Upper lobe of right lung (tissue), 1 donor: ENCODE measurements around the gene PANK4. TPM values are rescaled to one million over a fixed set of nuclear protein-coding genes. Genes with fewer than 3 reads are reported as not detected.

Experiments
- ATAC-seq: fragments of 200-7000 bp; cut with Tn5 transposase; one replicate; pipeline ENCODE4 v1.9.1; 2020; ENCODE audit warnings: mild to moderate bottlenecking, moderate library complexity
- DNase-seq: peaks from one replicate; pipeline ENCODE4 v3.0.0-alpha.2; 2020
- H3K27ac ChIP-seq: fragments of 200-600 bp; one replicate; pipeline ENCODE4 v1.8.0; 2022
- H3K27me3 ChIP-seq: fragments of 200-600 bp; one replicate; pipeline ENCODE4 v1.8.0; 2022; ENCODE audit warnings: mild to moderate bottlenecking
- H3K36me3 ChIP-seq: fragments of 200-600 bp; one replicate; pipeline ENCODE4 v1.8.0; 2022
- H3K4me1 ChIP-seq: fragments of 200-600 bp; one replicate; pipeline ENCODE4 v1.8.0; 2022
- H3K4me3 ChIP-seq: fragments of 200-600 bp; one replicate; pipeline ENCODE4 v1.8.0; 2022; ENCODE audit warnings: mild to moderate bottlenecking
- H3K9me3 ChIP-seq: fragments of 200-600 bp; one replicate; pipeline ENCODE4 v1.8.0; 2022
- intact Hi-C: fragments of 100-400 bp; cut with DNase I; formaldehyde crosslinking; loops from one replicate; pipeline ENCODE4 v1.11.0; 2022
- total RNA-seq: library from RNA; stranded (reverse); fragmentation: NEBNext Ultra II Directional; extraction: Animal tissue kit (Norgen Biotek cat#: 25700); gene quantifications from one replicate; pipeline ENCODE4 v1.2.1, GENCODE V29; 2021
- TF ChIP-seq, protein P1 (sequence below): fragments of 200-600 bp; IDR thresholded peaks from one replicate; pipeline ENCODE4 v1.8.0; 2022; ENCODE audit warnings: antibody characterized with exemption
- donor health status: DM: no; HTN: yes; CAD: no; lungs with severe emphysema.

The PANK4 gene
- total RNA-seq, 1 donor from 2014 or later, result 36.4 TPM

DNA sequence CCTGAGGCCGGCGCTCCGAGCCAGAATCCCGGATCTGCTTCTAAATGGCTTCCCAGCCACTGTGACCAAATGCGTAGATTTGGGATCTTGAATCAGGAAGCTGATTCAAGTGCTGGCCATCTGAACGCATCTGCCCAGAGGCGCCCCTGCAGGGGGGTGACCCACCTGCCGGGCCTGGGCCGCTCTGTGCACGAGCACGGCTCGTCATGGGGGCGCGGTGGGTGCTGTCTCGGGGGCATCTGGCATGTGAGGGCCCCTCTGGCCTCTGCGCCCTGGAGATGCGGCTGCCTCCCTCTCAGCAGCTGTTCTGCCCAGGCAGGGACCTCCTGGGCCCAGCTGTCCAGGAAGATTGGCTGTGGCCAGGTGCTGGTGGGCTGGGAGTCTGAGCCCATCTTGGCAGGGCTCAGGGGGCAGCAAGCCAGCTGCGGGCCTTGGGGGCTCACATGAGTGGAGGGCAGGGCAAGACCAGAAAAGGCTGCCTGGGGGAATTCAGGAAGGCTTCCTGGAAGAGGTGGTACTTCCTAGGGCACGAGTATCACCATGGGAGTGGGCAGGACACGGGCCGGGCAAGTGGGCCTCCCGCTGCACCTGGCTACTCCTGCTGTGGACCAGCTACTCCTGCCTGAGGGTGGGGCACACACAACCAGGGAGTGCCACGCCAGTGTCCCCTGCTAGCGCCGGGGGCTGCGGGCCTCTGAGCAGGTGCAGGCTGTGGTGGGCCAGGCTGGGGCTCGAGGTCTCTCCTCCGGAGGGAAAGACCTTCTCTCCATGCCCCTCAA lies 25.2 kb downstream of the PANK4 start:
- Histone ChIP-seq H3K4me3 (no peak overlapping the region), H3K9me3 (no peaks in the 10 kb centered on the region), H3K36me3 (no peaks in the 10 kb centered on the region), H3K27me3 (peaks cover 31% of the 10 kb centered on the region), H3K4me1 (no peaks in the 10 kb centered on the region), H3K27ac (no peak overlapping the region)
- intact Hi-C loops, result no loop called here
- TF ChIP-seq, protein P1, sequence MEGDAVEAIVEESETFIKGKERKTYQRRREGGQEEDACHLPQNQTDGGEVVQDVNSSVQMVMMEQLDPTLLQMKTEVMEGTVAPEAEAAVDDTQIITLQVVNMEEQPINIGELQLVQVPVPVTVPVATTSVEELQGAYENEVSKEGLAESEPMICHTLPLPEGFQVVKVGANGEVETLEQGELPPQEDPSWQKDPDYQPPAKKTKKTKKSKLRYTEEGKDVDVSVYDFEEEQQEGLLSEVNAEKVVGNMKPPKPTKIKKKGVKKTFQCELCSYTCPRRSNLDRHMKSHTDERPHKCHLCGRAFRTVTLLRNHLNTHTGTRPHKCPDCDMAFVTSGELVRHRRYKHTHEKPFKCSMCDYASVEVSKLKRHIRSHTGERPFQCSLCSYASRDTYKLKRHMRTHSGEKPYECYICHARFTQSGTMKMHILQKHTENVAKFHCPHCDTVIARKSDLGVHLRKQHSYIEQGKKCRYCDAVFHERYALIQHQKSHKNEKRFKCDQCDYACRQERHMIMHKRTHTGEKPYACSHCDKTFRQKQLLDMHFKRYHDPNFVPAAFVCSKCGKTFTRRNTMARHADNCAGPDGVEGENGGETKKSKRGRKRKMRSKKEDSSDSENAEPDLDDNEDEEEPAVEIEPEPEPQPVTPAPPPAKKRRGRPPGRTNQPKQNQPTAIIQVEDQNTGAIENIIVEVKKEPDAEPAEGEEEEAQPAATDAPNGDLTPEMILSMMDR, result no peak
- ATAC-seq (no peak), DNase-seq (no peak)

DNA sequence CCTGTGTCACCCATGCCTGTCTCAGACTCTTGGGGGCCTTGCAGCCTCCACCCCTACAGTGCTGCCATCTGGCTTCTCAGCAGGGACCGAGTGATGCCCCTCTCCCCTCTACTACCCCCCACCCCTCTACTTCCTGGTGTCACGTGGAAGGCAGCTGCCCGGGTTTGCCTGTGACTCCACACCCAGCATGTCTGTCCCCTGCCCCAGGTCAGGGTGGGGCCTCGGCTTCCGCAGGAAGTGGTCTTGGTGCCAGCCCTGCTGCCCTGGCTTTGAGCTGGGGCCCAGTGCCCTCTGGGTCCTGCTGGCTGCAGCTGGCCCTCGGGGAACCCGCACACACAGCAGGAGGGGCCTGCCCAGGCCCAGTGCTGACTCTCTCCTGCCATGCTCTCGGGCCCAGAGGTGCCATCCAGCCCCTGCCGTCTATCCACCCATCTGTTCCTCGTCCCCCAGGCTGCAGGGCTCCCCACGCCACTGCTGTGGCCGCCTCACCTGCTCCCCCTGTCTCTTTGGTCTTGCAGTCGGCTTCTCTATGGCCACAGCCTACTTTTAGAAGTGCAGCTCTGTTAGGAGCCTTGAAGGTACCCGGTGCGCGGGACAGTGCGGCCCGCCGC lies 26.3 kb downstream of the PANK4 start:
- Histone ChIP-seq H3K9me3 (no peaks in the 10 kb centered on the region), H3K36me3 (no peaks in the 10 kb centered on the region), H3K27me3 (peaks cover 28% of the 10 kb centered on the region), H3K4me3 (no peak overlapping the region), H3K4me1 (no peaks in the 10 kb centered on the region), H3K27ac (no peak overlapping the region)
- DNase-seq (no peak), ATAC-seq (no peak)
- TF ChIP-seq, protein P1, result no peak
- intact Hi-C loops, result no loop called here

DNA sequence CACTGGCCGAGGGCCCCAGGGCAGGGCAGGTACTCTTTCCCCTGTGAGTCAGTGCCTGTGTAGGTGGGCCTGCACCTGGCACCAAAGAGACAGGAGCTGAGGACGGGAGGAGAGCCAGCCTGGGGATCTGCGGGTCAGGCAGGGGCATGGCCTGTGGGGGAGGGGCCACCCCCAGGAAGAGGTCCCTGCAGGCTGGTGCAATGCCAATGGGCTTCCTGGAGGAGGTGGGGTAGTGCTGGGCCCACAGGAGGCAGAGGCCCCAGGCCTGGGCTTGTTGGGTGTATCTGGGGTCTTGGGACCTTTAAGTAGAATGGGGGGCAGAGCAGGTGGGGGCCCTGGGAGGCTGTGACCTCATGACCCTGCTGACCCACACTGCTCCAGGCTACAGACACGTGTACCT lies 27.1 kb downstream of the PANK4 start:
- H3K4me3 ChIP-seq, result no peak overlapping the region
- H3K27ac ChIP-seq, result no peak overlapping the region
- intact Hi-C loops, result no loop called here
- peaks cover 20% of the 10 kb centered on the region for H3K27me3 ChIP-seq
- no peak for ATAC-seq
- H3K36me3 ChIP-seq, result no peaks in the 10 kb centered on the region
- DNase-seq, result no peak
- TF ChIP-seq, protein P1, result no peak
- no peaks in the 10 kb centered on the region for H3K9me3 ChIP-seq
- no peaks in the 10 kb centered on the region for H3K4me1 ChIP-seq

DNA sequence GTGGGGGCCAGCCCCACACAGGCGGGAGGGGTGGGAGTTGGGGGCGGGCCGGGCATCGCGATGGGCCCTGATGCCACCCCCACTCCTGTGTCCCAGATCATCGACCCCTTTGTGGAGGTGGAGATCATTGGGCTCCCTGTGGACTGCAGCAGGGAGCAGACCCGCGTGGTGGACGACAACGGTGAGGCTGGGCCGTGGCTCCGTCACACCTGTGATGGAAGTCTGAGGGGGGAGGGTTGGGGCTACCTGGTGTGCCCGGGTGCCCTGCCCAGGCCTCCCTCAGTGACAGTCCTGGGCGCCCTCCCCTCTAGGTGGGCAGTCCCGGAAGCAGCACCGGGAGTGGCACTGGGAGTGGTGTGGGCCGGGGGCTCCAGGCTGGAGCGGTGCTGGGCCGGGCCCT lies 27.7 kb downstream of the PANK4 start:
- ATAC-seq (no peak), DNase-seq (no peak)
- no peak overlapping the region for H3K27ac ChIP-seq
- no peaks in the 10 kb centered on the region for H3K4me1 ChIP-seq
- TF ChIP-seq, protein P1, result no peak
- peaks cover 20% of the 10 kb centered on the region for H3K27me3 ChIP-seq
- H3K36me3 ChIP-seq, result no peaks in the 10 kb centered on the region
- H3K4me3 ChIP-seq, result no peak overlapping the region
- intact Hi-C loops, result no loop called here
- H3K9me3 ChIP-seq, result no peaks in the 10 kb centered on the region

DNA sequence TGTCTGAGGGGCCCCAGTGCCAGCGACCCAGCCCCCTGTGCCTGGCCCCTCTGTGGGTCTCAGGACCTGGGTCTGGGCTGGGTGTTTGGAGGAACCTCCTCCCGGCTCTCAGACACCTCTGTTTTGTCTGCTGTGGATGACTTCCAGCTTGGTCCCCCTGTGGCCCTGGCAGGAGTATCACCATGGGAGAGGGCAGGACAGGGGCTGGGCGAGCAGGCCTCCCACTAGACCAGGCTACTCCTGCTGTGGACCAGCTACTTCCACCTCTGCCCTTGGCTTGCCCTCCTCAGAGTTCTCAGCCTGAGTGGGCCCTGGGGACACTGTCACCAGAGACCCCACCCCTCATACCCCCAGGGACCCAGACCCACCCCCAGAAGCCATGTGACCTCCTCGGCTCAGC lies 28.5 kb downstream of the PANK4 start:
- Histone ChIP-seq H3K27ac (no peak overlapping the region), H3K9me3 (no peaks in the 10 kb centered on the region), H3K27me3 (peaks cover 16% of the 10 kb centered on the region), H3K4me1 (no peaks in the 10 kb centered on the region), H3K4me3 (no peak overlapping the region), H3K36me3 (no peaks in the 10 kb centered on the region)
- intact Hi-C loops, result no loop called here
- TF ChIP-seq, protein P1, result no peak
- no peak for DNase-seq
- ATAC-seq, result no peak
